Gastroesophageal sphincter (tissue), 4 donors: ENCODE data around the gene RHBG. TPM values are rescaled to one million over a fixed set of nuclear protein-coding genes. Genes with fewer than 3 reads are reported as not detected.

Experiments
- ATAC-seq: fragments of 150-250 bp; one replicate; pipeline ENCODE4 v1.9.1; 2016; ENCODE audit warnings: mild to moderate bottlenecking, moderate library complexity
- H3K27ac ChIP-seq, 4 donors: fragments of 200-600 bp; sonication (generic) in 3 of 4; 1 replicate in 3 of 4; 2 replicates in 1 of 4; pipeline ENCODE4 v1.5.1; 2016 to 2019
- H3K27me3 ChIP-seq: fragments of 200-600 bp; sonication (generic); one replicate; pipeline ENCODE4 v1.5.1; 2019
- H3K36me3 ChIP-seq, 2 donors: fragments of 200-600 bp; sonication (generic); one replicate each; pipeline ENCODE4 v1.5.1; 2019; ENCODE audit warnings: control low read depth in 1 of 2
- H3K4me1 ChIP-seq, 3 donors: fragments of 200-600 bp; sonication (generic); 1 replicate in 2 of 3; 2 replicates in 1 of 3; pipeline ENCODE4 v1.5.1; 2016 to 2019; ENCODE audit warnings: control low read depth in 2 of 3
- H3K4me3 ChIP-seq, 2 donors: fragments of 200-600 bp; sonication (generic); one replicate each; pipeline ENCODE4 v1.5.1; 2019; ENCODE audit warnings: mild to moderate bottlenecking in 1 of 2, moderate library complexity in 1 of 2
- H3K9me3 ChIP-seq, 3 donors: fragments of 200-600 bp; sonication (generic); one replicate each; pipeline ENCODE4 v1.5.1; 2017 to 2019; ENCODE audit warnings: control low read depth in 2 of 3
- CTCF ChIP-seq, 4 experiments: fragments of 200-600 bp in 2 of 4; fragments of 450-650 bp in 2 of 4; sonication (generic) in 1 of 4; IDR thresholded peaks; one replicate each; pipeline ENCODE4 v1.5.1; 2017 to 2019; ENCODE audit warnings: antibody characterized with exemption in 4 of 4, mild to moderate bottlenecking in 2 of 4, moderate library complexity in 2 of 4
- EP300 ChIP-seq: sonication (generic); formaldehyde crosslinking; IDR thresholded peaks from one replicate; pipeline ENCODE4 v1.6.1; 2017; ENCODE audit warnings: antibody characterized with exemption, mild to moderate bottlenecking
- POLR2A ChIP-seq, 2 donors: fragments of 450-650 bp; IDR thresholded peaks; one replicate each; pipeline ENCODE4 v1.6.1; 2017; ENCODE audit warnings: antibody characterized with exemption in 2 of 2, mild to moderate bottlenecking in 2 of 2, moderate library complexity in 1 of 2
- POLR2AphosphoS5 ChIP-seq: sonication (generic); formaldehyde crosslinking; IDR thresholded peaks from one replicate; pipeline ENCODE4 v1.6.1; 2017; ENCODE audit warnings: antibody characterized with exemption
- WGBS, 2 donors: methylation state at CpG; one replicate each; pipeline ENCODE4 v1.1.5; 2018; ENCODE audit warnings: low coverage in 1 of 2; 5-methylcytosine and 5-hydroxymethylcytosine counted together
- total RNA-seq, 4 donors: library from RNA; depleted of rRNA; stranded (reverse); fragments of >200 nt; gene quantifications; one replicate each; pipeline ENCODE4 v1.1.0, GENCODE V29; 2016

Gene RHBG
- total RNA-seq, 4 donors from 2014 or later, result not detected

- 76% methylated on average over 3 of the region's 6 CpGs; no CpG with 5 or more reads in 1 of the 2 donors for WGBS, 2 donors
- H3K27ac ChIP-seq, result no peak overlapping the region
- H3K4me1 ChIP-seq, result no peaks in the 10 kb centered on the region
- no peak for ATAC-seq
- H3K9me3 ChIP-seq, result no peaks in the 10 kb centered on the region
- H3K4me3 ChIP-seq, result no peak overlapping the region
- no peaks in the 10 kb centered on the region for H3K36me3 ChIP-seq
- TF ChIP-seq POLR2AphosphoS5 (no peak), POLR2A (IDR thresholded peaks at IDR 0.05) (no peak), CTCF (IDR thresholded peaks at IDR 0.05) (no peak), EP300 (no peak)
- H3K27me3 ChIP-seq, result peaks cover 88% of the 10 kb centered on the region
These were observed 38.3 kb downstream of the RHBG start for GRCh38 chr1:156407344-156407743.

DNA sequence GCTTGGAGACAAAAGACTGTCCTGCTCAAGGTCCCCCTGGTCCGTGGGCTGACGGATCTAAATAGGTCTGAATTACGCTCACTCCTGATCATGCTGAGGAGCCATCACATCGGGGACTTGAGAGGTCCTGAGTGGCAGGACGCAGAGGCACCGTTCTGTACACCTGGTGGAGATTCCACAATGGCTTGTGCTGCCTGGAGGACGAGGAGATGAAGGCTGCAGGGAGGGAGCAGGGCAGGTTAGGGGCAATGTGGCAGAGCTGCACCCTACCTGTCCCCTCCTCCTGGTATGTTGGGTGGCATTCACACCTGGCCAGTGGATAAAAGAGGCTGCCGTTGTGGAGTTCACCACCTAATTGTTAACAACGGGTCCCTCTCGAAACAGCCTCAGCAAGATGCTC lies 38.7 kb downstream of the RHBG start:
- Histone ChIP-seq H3K27me3 (peaks cover 88% of the 10 kb centered on the region), H3K4me1 (no peaks in the 10 kb centered on the region), H3K9me3 (no peaks in the 10 kb centered on the region), H3K4me3 (no peak overlapping the region), H3K36me3 (no peaks in the 10 kb centered on the region), H3K27ac (no peak overlapping the region)
- WGBS, 2 donors, result 60% methylated on average over 2 of the region's 10 CpGs; no CpG with 5 or more reads in 1 of the 2 donors
- ATAC-seq, result no peak
- no peak for TF ChIP-seq POLR2AphosphoS5
- TF ChIP-seq EP300, result no peak
- no peak for TF ChIP-seq CTCF (IDR thresholded peaks at IDR 0.05)
- no peak for TF ChIP-seq POLR2A (IDR thresholded peaks at IDR 0.05)

- peaks cover 92% of the 10 kb centered on the region for H3K27me3 ChIP-seq
- H3K9me3 ChIP-seq, result no peaks in the 10 kb centered on the region
- 78 to 92% methylated on average over 2 to 4 of the region's 7 CpGs for WGBS, 2 donors
These were observed 40.4 kb downstream of the RHBG start for GRCh38 chr1:156409439-156409838.

GRCh38 chr1:156410238-156410637 lies 41.2 kb downstream of the RHBG start:
- no peak for ATAC-seq
- H3K4me3 ChIP-seq, result no peak overlapping the region
- no peak overlapping the region for H3K27ac ChIP-seq
- H3K4me1 ChIP-seq, result no peaks in the 10 kb centered on the region
- WGBS, 2 donors, result 60% methylated on average over 1 of the region's 4 CpGs; no CpG with 5 or more reads in 1 of the 2 donors
- H3K36me3 ChIP-seq, result no peaks in the 10 kb centered on the region
- H3K9me3 ChIP-seq, result no peaks in the 10 kb centered on the region
- peaks cover 92% of the 10 kb centered on the region for H3K27me3 ChIP-seq
- TF ChIP-seq POLR2A (IDR thresholded peaks at IDR 0.05), result no peak
- TF ChIP-seq POLR2AphosphoS5, result no peak
- no peak for TF ChIP-seq CTCF (IDR thresholded peaks at IDR 0.05)
- no peak for TF ChIP-seq EP300

More at GRCh38 chr1:156409439-156409838, 40.4 kb downstream of the RHBG start:
- no peak overlapping the region for H3K27ac ChIP-seq
- H3K4me1 ChIP-seq, result no peaks in the 10 kb centered on the region
- ATAC-seq, result no peak
- TF ChIP-seq POLR2A (IDR thresholded peaks at IDR 0.05) (no peak), EP300 (no peak), CTCF (IDR thresholded peaks at IDR 0.05) (no peak), POLR2AphosphoS5 (no peak)
- H3K4me3 ChIP-seq, result no peak overlapping the region
- H3K36me3 ChIP-seq, result no peaks in the 10 kb centered on the region

GRCh38 chr1:156410740-156411139 lies 41.7 kb downstream of the RHBG start:
- TF ChIP-seq POLR2A (IDR thresholded peaks at IDR 0.05), result no peak
- no peak for TF ChIP-seq POLR2AphosphoS5
- TF ChIP-seq CTCF (IDR thresholded peaks at IDR 0.05), result no peak
- no peak for TF ChIP-seq EP300
- Histone ChIP-seq H3K27me3 (peaks cover 92% of the 10 kb centered on the region), H3K4me1 (no peaks in the 10 kb centered on the region), H3K4me3 (no peak overlapping the region), H3K36me3 (no peaks in the 10 kb centered on the region), H3K27ac (no peak overlapping the region), H3K9me3 (no peaks in the 10 kb centered on the region)
- 61 to 100% methylated on average over 1 to 8 of the region's 8 CpGs for WGBS, 2 donors
- no peak for ATAC-seq
